DOHH2 (cell line): ENCODE results near the gene IFRD2.

Experiments used
- CTCF ChIP-seq: fragments of 200-600 bp; sonication (generic); IDR thresholded peaks from one replicate; pipeline ENCODE4 v1.5.1; 2014; ENCODE audit warnings: antibody characterized with exemption, mild to moderate bottlenecking, low read depth, low read length; ENCODE audit not compliant: poor library complexity, severe bottlenecking
- EZH2phosphoT487 ChIP-seq: fragments of 200-600 bp; sonication (generic); IDR thresholded peaks from 2 replicates; pipeline ENCODE4 v1.6.1; 2017; ENCODE audit warnings: borderline replicate concordance, mild to moderate bottlenecking, antibody characterized with exemption, low read length, moderate library complexity, mixed read lengths

DNA sequence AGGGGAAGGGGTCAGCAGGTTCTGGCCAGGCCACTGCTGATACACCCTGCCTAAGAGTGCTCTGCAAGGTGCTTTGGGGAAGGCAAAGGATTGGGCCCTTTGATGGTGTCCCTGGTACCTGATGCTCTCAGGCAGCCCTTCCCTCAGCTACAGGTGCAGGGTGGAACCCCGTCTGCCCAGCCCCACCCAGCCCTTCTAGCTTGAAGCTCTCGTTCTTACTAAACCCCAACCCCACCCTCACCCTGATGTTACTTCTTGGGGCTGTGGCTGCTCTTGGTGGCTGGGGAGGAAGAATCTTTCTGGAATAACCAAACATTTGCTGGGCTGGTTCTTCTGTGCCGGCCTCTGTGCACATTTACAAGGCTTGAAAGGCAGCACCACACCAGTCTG, 49.9 kb downstream of the IFRD2 start:
- no peak for TF ChIP-seq CTCF
- TF ChIP-seq EZH2phosphoT487 = no peak
